ENCODE data around the gene PRPF18.

- TF ChIP-seq POLR2A (IDR thresholded peaks at IDR 0.05) (no peak), CTCF (IDR thresholded peaks at IDR 0.05) (no peak)
Observed at GRCh38 chr10:13585943-13586342, 822 bp upstream of the PRPF18 start.
